GM18502 (cell line): Measurements from ENCODE around the gene CD2AP.

Experiments used
- ATAC-seq: cut with Tn5 transposase; IDR thresholded peaks from one replicate; pipeline ENCODE4 v1.9.1; 2021; ENCODE audit warnings: mild to moderate bottlenecking; ENCODE audit not compliant: unreplicated experiment, poor library complexity

Gene CD2AP

GRCh38 chr6:47669684-47670513 is 192.3 kb downstream of the CD2AP start:
- no peak for ATAC-seq

- ATAC-seq: no peak
Observed at GRCh38 chr6:47670851-47671250, 193.3 kb downstream of the CD2AP start.

DNA sequence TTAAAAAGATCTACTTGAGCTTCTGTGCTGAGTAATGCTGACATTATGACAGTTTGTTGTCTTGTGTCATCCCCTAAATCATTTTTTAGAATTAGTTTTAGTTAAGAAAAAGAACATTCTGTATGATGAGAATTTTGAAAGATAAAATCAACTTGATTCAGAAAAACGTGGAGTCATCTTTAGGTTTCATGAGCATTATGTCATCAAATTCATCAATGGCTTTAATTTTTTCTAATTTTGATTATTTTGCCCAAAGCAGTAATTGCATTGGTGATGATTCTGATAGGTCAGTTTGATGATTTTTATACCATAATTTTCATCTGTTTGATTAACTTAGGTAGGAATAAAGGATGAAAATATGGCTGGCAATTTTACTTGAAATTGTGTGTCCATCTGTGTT is 194.2 kb downstream of the CD2AP start:
- no peak for ATAC-seq

- no peak for ATAC-seq
Observed at GRCh38 chr6:47672816-47673215, 195.2 kb downstream of the CD2AP start.

- no peak for ATAC-seq
Observed at GRCh38 chr6:47674673-47675072, 197.1 kb downstream of the CD2AP start.
